Ishikawa (cell line): Measurements from ENCODE around the gene ETV3L.

Experiments
- CREB1 ChIP-seq: IDR thresholded peaks from 2 replicates; pipeline ENCODE4 v1.6.1; 2012; ENCODE audit warnings: low read depth
- EP300 ChIP-seq: IDR thresholded peaks from 2 replicates; pipeline ENCODE4 v1.6.1; 2012; ENCODE audit warnings: borderline replicate concordance
- MAX ChIP-seq: IDR thresholded peaks from 2 replicates; pipeline ENCODE4 v1.6.1; 2012
- RAD21 ChIP-seq: IDR thresholded peaks from 2 replicates; pipeline ENCODE4 v1.6.1; 2012; ENCODE audit warnings: low read depth
- REST ChIP-seq: IDR thresholded peaks from 2 replicates; pipeline ENCODE4 v1.6.1; 2012; ENCODE audit warnings: low read depth, mild to moderate bottlenecking
- TAF1 ChIP-seq: IDR thresholded peaks from 2 replicates; pipeline ENCODE4 v1.6.1; 2012; ENCODE audit warnings: low read depth, mild to moderate bottlenecking
- TEAD4 ChIP-seq: IDR thresholded peaks from 2 replicates; pipeline ENCODE4 v1.6.1; 2012
- USF1 ChIP-seq: IDR thresholded peaks from 2 replicates; pipeline ENCODE4 v1.6.1; 2012

- no peak for TF ChIP-seq TEAD4
- no peak for TF ChIP-seq CREB1
- no peak for TF ChIP-seq MAX
- no peak for TF ChIP-seq EP300
- TF ChIP-seq REST, result no peak
- no peak for TF ChIP-seq RAD21
- TF ChIP-seq USF1, result no peak
- TF ChIP-seq TAF1, result no peak
Measured at GRCh38 chr1:157107702-157108101, 8.1 kb upstream of the ETV3L start.
